HG02943 (cell line): Measurements from ENCODE around the gene METRNL.
A peak's percentile ranks its signal among the peaks of the same experiment; 100 is the strongest.
"Not testable (repeated sequence)": the region's sequence is repeated elsewhere in the genome, so short reads cannot be mapped to it uniquely, and the experiment has no call there.

Experiments used
- ATAC-seq: cut with Tn5 transposase; IDR thresholded peaks from one replicate; pipeline ENCODE4 v1.9.1; 2021; ENCODE audit warnings: mild to moderate bottlenecking, low read depth, moderate library complexity; ENCODE audit not compliant: unreplicated experiment

Gene METRNL

DNA sequence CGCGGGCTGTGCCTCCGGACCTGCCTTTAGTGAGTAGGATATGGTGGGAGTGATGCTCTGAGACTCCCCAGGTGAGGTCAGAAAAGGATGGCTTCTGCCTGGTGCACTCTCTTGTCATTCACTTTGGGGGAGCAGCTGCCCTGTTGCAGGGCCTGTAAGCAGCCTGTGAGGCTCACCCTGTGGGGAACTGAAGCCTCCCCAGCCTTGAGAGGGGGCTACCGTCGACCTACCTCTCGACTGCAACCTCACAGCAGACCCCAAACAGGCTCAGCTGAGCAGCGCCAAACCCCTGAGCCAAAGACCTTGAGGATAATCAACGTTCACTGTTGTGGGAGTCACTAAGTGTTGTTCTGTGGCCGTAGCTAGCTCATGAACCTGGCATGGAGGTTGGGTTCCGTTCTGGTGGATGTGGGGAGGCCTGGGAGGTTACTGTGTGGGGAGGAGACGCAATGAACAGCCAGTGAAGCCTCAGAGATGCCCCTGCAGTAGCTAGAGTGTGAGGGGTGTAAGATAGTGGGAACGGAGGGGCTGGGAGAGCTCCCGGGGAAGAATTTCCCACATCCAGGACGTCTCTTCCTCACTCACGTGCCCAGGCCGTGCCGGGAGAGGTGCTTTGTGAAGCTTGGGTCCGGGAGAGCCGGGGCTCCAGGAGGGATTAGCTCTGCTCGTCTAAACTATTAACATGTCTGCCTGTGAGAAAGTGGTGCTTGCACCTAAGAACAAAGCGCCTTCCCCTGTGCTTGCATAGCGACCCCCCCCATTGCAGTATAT lies 38.8 kb downstream of the METRNL start:
- no peak for ATAC-seq

DNA sequence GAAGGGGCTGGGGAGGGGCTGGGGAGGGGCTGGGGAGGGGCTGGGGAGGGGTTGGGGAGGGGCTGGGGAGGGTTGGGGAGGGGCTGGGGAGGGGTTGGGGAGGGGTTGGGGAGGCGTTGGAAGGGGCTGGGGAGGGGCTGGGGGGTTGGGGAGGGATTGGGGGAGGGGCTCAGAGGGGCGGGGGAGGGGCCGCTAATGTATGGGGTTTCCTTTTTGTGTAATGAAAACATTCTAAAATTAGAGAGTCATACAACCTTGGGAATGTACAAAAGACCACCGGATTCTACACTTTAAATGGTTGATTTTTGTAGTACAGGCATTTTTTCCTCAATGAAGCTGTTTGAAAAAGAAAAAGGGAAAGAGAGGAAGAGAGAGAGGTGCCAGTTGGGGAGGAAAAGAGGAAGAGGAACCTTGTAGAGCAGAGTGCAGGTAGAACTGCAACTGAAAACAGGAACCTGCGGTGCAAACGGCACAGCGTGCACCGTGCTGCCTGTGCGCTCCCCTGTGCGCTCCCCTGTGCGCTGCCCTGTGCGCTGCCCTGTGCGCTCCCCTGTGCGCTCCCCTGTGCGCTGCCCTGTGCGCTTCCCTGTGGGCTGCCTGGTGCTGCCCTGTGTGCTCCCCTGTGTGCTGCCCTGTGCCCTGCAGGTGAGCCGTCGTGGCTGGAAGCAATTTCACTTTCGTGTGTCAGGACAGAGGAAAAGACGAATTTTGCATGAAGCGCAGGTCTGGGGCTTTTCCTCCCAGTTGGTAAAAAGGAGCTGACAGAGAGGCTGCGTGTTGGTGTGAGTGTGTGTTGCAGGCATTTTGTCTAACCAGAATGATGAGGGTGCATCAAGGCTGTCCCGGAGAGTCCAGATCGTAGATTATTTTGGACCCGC lies 40.8 kb downstream of the METRNL start:
- peak; percentile 82 for ATAC-seq

DNA sequence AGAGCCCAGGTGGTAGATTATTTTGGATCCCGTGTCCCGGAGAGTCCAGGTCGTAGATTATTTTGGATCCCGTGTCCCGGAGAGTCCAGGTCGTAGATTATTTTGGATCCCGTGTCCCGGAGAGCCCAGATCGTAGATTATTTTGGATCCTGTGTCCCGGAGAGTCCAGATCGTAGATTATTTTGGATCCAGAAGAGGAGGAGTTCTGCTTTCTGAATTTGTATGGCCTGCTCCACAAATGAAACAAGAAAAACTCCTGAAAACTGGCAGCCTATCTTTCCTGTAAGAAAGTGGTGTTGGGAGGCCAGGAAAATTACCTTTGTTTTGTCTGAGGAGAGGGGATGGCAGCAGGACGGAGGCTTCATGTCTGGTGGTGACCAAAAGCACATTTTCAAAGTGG lies 42.1 kb downstream of the METRNL start:
- ATAC-seq = not testable (repeated sequence)

DNA sequence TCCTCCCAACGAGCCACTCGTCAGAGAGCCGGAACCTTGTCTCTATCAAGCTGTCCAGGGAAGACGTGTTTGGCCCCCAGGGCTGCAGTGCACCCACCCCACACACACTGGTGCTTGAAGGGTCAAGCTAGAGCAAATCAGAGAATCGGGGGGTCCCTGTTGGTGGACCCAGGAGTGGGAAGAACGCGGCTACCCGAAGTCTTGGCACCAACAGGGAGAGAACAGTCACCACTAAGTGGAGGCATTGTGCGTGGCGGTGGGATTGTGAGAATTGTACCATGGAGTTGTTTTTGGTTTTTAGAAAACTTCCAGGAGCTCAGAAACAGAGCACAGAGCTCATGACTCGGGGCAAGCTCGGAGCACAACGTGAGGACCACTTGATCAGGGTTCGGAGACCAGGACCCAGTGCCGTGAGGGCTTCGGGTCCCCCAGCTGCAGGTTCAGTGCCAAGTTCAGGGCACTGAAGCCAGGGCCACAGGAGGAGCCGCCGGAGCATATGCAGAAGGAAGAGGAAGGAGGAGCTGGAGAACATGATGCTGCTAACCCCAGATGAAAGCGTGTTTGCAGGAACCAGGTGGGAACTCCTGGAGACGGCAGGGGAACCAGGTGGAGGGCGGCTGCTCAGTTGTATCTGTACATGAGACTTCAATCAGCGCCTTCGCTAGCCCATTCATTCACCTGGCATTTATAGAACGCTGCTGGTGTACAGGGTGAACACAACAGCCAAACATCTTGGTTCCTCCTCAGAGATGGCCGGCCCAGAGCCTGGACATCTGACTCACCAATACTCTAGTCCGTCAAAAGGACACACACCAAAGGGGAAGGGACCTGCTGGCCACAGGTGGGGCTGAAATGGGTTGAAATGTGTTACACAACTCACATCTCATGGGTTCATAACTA lies 42.8 kb downstream of the METRNL start:
- no peak for ATAC-seq

DNA sequence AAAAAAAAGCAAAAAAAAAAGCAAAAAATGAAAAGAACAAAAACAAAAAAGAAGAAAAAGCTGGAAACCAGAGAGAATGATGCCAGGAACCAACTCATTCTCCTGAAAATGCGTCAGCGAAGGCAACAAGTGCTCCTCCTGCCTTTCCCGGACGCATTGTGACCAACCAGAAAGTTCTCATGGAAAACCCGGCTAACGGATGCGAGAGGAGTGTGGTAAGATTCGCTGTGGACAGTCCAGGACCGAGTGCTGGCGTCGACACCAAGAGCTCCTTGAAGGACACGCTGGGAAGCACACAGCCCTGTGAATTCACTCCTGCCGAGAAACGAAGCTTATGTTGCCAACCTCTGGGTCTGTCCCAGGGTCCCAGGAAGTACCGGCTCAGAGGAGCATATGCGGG lies 43.4 kb downstream of the METRNL start:
- ATAC-seq = no peak

DNA sequence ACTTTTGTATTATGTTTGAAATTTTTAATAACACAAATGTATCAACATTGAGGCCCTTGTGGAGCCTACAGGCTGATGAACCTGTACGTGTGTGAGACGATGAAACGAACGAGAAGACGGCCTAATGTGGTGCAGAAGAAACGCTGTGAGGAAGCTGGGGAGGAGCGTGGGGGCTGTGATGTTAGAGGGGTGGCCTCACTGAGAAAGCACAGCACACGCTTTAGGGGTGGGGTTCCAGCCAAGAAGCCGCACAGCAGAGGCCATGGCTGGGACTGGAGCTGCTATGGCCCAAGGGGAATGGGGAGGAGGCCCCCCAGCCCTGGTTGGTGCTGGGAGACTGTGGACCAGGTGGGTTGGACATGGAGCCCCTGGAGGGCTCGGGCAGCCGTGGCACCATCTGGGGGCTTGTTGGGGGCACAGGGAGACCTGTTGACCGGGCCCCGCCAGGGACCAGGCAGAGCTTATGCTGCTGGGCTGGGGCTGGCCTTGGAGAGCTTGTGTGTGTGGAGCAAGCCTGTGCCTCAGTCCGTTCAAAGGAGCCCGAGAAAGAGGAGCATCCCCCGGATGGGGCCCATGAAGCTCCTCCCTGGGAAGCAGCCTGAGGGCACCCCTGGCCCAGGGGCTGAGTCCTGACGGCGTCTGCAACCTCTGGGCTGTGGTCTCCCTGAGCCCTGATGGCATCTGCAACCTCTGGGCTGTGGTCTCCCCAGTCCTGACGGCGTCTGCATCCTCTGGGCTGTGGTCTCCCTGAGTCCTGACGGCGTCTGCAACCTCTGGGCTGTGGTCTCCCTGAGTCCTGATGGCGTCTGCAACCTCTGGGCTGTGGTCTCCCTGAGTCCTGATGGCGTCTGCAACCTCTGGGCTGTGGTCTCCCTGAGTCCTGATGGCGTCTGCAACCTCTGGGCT lies 44.7 kb downstream of the METRNL start:
- no peak for ATAC-seq

DNA sequence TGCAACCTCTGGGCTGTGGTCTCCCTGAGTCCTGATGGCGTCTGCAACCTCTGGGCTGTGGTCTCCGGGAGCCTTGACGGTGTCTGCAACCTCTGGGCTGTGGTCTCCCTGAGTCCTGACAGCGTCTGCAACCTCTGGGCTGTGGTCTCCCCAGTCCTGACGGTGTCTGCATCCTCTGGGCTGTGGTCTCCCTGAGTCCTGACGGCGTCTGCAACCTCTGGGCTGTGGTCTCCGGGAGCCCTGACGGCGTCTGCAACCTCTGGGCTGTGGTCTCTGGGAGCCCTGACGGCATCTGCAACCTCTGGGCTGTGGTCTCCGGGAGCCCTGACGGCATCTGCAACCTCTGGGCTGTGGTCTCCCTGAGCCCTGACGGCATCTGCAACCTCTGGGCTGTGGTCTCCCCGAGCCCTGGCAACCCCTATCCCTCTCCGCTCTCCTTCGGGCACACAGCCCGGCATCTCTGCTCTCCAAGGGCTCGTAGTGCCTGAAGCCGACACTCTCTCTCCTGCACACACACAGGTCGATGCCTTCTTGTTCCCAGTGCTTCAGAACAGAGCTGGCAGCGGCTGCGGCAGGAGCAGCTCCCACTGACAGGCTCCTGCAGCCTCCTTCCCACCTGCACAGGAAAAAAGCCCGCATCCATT lies 45.6 kb downstream of the METRNL start:
- ATAC-seq = no peak

DNA sequence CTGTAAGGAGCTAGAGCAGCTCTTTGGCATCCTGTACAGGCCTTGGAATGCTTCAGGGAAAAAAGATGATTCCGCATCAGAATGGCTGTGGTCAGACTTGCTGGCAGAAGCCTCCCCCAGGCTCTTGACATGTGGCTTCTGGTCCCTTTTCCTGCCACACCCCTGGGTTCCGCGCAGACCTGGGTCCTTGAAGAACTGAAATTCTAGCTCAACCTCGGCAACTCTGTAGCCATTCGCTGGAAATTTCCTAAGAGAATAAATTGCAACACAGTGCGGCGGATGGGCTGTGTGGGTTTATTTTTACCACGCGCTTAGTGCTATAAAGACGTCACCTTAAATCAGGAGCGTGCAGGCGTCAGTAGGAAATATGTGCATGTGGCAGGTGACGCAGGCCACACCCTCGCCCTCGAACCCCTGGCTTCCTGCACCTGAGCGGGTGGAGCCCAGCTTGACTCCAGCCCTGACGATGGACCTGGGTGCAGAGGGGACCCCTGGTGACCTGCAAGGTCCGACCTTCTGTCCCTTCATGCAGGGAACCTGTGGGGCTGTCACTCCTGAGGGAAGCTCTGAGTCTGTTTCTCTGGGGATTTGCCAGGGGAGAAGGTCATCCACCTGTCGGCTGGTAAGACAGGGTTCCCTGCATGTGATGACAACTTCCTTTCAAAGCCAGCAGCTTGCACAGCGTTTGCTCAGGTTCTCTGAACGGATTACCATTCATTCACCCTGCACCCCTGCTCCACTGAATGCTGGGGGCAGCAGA lies 46.3 kb downstream of the METRNL start:
- ATAC-seq = no peak

DNA sequence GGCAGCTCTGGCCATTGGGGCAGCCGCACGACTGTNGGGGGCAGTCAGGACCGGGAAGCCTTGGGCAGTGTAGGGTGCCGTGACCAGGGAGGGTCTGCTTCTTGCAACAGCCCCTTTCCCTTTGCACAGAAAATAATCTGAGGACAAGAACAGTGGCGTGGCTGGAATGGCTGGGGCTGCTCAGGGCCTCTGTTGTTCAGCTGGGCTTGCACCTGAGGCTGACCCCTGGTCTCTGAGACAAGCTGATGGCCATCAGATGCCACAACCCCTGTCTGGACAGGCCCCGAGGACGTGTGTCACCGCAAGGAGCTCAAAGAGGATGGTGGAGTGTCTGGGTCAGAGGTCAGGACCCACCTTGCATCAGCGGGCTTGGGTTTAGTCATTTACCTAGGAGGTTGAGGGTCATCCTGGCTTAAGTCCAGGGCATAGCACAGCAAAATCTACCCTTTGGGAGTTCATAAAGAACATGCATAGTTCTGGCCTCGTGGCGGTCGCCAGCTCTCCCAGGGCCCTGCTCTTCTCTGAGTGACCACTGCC lies 46.9 kb downstream of the METRNL start:
- ATAC-seq = no peak

DNA sequence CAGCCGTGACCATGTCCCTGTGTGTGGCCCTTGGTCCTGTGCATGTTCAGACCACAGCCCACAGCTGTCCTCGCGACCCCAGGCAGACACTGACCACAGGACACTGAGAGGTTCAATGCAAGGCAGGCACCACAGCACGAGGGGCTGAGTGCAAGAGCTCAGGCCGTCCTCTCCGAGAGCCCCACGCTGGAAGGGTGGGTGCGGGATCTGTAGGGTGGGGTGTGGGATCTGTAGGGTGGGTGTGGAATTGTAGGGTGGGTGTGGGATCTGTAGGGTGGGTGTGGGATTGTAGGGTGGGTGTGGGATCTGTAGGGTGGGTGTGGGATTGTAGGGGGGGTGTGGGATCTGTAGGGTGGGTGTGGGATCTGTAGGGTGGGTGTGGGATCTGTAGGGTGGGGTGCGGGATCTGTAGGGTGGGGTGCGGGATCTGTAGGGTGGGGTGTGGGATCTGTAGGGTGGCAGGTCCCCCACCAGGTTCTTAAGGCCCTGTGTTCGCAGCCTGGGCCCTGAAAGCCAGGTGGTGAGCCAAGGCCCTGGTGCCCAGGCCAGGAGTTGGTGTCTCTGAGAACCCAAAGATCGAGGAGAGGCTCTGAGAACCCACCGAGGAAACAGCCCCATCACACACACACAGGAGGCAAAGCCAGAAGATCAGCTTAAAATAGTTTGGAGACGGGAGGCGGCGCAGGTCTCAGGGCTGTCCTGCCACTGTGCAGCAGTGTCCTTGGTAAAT lies 48.2 kb downstream of the METRNL start:
- ATAC-seq = no peak

DNA sequence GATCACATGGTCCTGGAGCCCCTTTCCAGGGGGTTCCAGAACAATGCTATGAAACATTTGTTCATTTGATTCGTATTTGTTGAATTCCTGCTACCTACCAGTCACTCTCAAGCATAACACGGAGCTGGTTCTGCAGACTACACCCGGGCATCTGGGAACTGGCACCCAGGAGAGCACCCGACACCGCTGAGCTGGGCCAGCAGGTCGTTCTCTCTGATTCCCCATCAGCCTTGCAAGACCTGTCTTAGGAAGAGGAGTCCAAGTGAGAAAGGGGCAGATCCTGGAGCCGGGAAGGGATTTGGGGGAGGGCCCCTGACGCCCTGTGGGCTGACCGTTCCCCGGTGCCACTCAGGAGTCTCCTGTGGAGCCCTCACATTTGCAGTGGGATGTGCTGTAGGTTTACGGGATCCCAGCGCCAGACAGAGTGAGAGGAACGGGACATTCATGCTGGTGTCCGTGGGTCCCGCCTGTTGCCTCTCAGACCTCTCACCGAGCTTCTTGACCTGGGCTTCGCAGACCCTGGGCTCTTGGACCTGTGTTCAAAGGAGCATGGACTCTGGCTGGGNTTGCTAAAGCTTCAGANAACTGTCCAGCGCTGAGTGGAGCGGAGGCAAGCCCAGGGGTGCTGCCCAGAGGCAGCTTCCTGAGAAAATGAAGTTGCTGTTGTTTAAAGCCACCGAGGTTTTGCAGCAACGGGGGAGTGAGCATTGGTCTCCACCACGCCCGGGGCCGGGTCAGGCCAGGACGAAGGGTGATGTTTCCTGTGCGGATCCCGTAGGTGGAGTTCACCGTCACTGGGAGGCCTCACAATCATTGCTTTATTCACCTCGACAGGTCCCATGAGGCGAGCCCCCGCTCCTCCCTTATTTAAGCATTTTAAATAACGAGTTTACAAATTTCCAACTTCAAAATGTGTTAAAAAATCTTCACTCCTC lies 49.2 kb downstream of the METRNL start:
- ATAC-seq = no peak

DNA sequence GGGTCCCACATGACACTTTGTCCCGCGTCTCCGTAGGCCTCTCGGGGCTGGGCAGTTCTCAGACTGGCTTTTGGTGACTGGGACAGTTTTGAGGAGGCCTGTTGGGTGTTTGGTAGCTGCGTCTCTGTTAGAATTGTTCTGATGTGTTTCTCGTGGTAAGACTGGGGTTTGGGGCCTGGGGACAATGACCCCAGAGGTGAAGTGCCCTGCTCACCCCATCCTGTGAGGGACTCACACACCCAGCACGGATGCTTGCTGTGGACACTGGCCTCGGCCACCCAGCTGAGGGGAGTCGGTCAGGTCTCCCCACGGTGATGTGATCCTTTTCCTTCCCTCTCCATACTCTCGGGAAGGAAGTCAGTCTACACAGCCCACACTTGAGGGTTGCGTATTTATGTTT lies 50.3 kb downstream of the METRNL start:
- no peak for ATAC-seq

DNA sequence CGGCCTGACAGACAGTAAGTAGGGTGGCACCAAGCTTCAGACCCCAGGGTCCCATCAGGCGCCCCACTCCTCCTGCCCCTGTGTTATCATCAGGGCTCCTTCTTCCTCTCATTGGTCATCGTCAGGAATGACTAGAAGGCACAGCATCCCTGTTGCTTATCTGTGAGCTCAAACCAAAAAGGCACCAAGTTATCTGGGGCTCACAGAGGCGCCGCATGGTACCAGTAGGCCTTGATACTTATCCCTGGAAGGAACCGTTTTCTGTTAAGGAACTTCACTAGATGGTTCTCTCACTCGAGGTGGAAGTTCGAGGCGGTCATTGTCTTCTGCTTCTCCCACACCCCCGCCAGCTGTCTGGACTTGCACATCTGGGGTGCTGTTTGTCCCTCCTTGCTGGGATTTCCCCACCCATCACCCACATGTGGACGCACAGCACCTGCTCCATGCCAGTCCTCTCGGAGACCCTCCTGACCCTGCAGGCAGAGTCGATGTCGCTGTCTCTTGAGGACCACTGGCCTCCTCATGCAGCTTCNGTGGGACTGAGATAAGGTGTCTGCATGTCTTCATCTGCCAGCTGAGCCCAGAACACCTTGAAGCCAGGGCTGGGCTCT lies 52.1 kb downstream of the METRNL start:
- ATAC-seq = no peak

DNA sequence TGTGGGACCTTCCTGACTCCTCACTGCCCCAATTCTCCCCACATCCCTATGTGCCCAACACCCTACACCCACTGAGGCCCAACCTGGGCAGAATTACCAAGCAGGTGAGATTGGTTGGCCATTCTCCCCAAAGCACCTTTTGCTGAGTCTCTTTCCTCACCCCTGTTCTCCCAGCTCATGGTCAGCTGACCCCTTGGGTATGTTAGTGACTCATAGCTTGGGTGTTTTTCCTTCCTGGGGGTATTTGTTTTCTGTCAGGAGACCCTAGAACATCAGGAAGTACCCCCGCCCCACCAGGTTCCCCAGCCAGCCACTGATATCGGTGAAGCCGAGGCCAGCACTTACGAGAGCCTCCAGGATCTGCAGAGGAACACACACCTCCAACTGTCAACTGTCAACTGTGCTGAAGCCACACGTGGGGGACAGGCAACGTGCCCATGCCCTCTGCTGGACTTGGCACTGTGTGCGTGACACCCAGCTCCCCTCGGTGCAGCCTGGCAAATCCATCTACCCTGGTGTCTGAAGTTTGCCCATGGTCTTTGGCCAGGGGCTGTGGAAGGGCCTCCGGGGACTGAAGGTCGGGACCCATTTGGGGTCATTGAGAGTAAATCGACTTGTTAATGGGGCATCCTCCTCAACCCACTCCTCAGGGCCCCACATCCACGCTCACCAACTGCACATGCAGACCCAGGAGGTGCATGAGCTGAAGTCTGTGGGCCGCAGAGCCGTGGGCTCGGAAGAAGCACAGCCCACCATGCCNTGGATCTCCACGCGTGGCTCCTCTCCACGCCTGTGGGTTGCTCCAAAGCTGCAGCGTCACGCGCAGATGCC lies 53.1 kb downstream of the METRNL start:
- ATAC-seq = no peak
